H9 (cell line): ENCODE results near the gene SLC13A4. TPM values are rescaled to one million over a fixed set of nuclear protein-coding genes. Genes with fewer than 3 reads are reported as not detected.

Experiments
- DNase-seq: peaks from one replicate; pipeline ENCODE4 v3.0.0-alpha.2; 2017
- H2AFZ ChIP-seq: one replicate; pipeline ENCODE4 v1.6.1; 2013; ENCODE audit warnings: mild to moderate bottlenecking, low read length, control low read depth, moderate library complexity
- H2AK5ac ChIP-seq: 2 replicates; pipeline ENCODE4 v1.6.1; 2013; ENCODE audit warnings: low read length, control low read depth, mixed read lengths; ENCODE audit not compliant: insufficient read length
- H2BK120ac ChIP-seq: one replicate; pipeline ENCODE4 v1.6.1; 2013; ENCODE audit warnings: low read depth, mild to moderate bottlenecking, low read length, control low read depth, inconsistent platforms; ENCODE audit not compliant: poor library complexity, severe bottlenecking
- H2BK12ac ChIP-seq: 2 replicates; pipeline ENCODE4 v1.6.1; 2013; ENCODE audit warnings: low read length, control low read depth, mixed read lengths, low read depth; ENCODE audit not compliant: insufficient read length
- H2BK15ac ChIP-seq: 2 replicates; pipeline ENCODE4 v1.6.1; 2013; ENCODE audit warnings: low read depth, low read length, control low read depth
- H2BK20ac ChIP-seq: one replicate; pipeline ENCODE4 v1.6.1; 2013; ENCODE audit warnings: low read depth, mild to moderate bottlenecking, low read length, control low read depth, inconsistent platforms; ENCODE audit not compliant: poor library complexity, severe bottlenecking
- H2BK5ac ChIP-seq: 2 replicates; pipeline ENCODE4 v1.6.1; 2013; ENCODE audit warnings: low read length, control low read depth, mixed read lengths; ENCODE audit not compliant: insufficient read length
- H3K14ac ChIP-seq: 2 replicates; pipeline ENCODE4 v1.6.1; 2013; ENCODE audit warnings: low read length, control low read depth; ENCODE audit not compliant: insufficient read depth
- H3K18ac ChIP-seq: 2 replicates; pipeline ENCODE4 v1.6.1; 2013; ENCODE audit warnings: low read depth, mild to moderate bottlenecking, mixed read lengths, low read length, control low read depth; ENCODE audit not compliant: insufficient read length
- H3K23ac ChIP-seq: 2 replicates; pipeline ENCODE4 v1.6.1; 2013; ENCODE audit warnings: low read length, control low read depth, mixed read lengths, low read depth; ENCODE audit not compliant: insufficient read length
- H3K23me2 ChIP-seq: 2 replicates; pipeline ENCODE4 v1.6.1; 2013; ENCODE audit warnings: low read depth, mild to moderate bottlenecking, mixed read lengths, low read length, control low read depth; ENCODE audit not compliant: insufficient read length, poor library complexity, severe bottlenecking
- H3K27ac ChIP-seq: 2 replicates; pipeline ENCODE4 v1.5.1; 2013; ENCODE audit warnings: low read length, control low read depth, mixed read lengths, low read depth; ENCODE audit not compliant: insufficient read length
- H3K27me3 ChIP-seq: 2 replicates; pipeline ENCODE4 v1.6.1; 2013; ENCODE audit warnings: low read length, control low read depth, inconsistent platforms; ENCODE audit not compliant: insufficient read depth
- H3K4ac ChIP-seq: 2 replicates; pipeline ENCODE4 v1.6.1; 2013; ENCODE audit warnings: low read depth, mild to moderate bottlenecking, control low read depth, inconsistent platforms, low read length, moderate library complexity
- H3K4me1 ChIP-seq: 2 replicates; pipeline ENCODE4 v1.6.1; 2013; ENCODE audit warnings: low read length, control low read depth, inconsistent platforms; ENCODE audit not compliant: insufficient read depth
- H3K4me2 ChIP-seq: 2 replicates; pipeline ENCODE4 v1.6.1; 2013; ENCODE audit warnings: low read length, control low read depth, mixed read lengths; ENCODE audit not compliant: insufficient read length, insufficient read depth
- H3K56ac ChIP-seq: 2 replicates; pipeline ENCODE4 v1.6.1; 2013; ENCODE audit warnings: low read depth, mild to moderate bottlenecking, mixed read lengths, low read length, control low read depth; ENCODE audit not compliant: insufficient read length
- H3K79me1 ChIP-seq: 2 replicates; pipeline ENCODE4 v1.6.1; 2013; ENCODE audit warnings: low read depth, mild to moderate bottlenecking, moderate library complexity, low read length, control low read depth, inconsistent platforms; ENCODE audit not compliant: insufficient read depth, poor library complexity, severe bottlenecking
- H3K79me2 ChIP-seq: 2 replicates; pipeline ENCODE4 v1.6.1; 2013; ENCODE audit warnings: low read length, control low read depth, inconsistent platforms; ENCODE audit not compliant: insufficient read depth
- H3K9ac ChIP-seq: 2 replicates; pipeline ENCODE4 v1.6.1; 2013; ENCODE audit warnings: low read length, control low read depth, mixed read lengths; ENCODE audit not compliant: insufficient read length; ENCODE audit errors: extremely low read depth
- H3K9me3 ChIP-seq: one replicate; pipeline ENCODE4 v1.6.1; 2013; ENCODE audit warnings: low read depth, low read length, inconsistent platforms; ENCODE audit not compliant: control insufficient read depth
- H3T11ph ChIP-seq: one replicate; pipeline ENCODE4 v1.6.1; 2013; ENCODE audit warnings: mild to moderate bottlenecking, low read length, control low read depth, inconsistent platforms
- H4K20me1 ChIP-seq: one replicate; pipeline ENCODE4 v1.6.1; 2013; ENCODE audit not compliant: control insufficient read depth, insufficient read length, insufficient read depth
- H4K5ac ChIP-seq: 2 replicates; pipeline ENCODE4 v1.6.1; 2013; ENCODE audit warnings: low read depth, mild to moderate bottlenecking, mixed read lengths, low read length, control low read depth; ENCODE audit not compliant: insufficient read length
- H4K8ac ChIP-seq: replicated peaks from 2 replicates; pipeline ENCODE4 v1.6.1; 2013; ENCODE audit warnings: low read length, control low read depth, mixed read lengths, low read depth; ENCODE audit not compliant: insufficient read length
- H4K91ac ChIP-seq: 2 replicates; pipeline ENCODE4 v1.6.1; 2013; ENCODE audit warnings: low read depth, mild to moderate bottlenecking, moderate library complexity, mixed read lengths, low read length, control low read depth; ENCODE audit not compliant: insufficient read length
- H3K27ac Mint-ChIP-seq, 3 experiments: 2 replicates in 2 of 3; 3 replicates in 1 of 3; pipeline ENCODE4 v1.8.0; 2020 to 2021; ENCODE audit warnings: mixed read lengths in 3 of 3, mild to moderate bottlenecking in 1 of 3, moderate library complexity in 1 of 3
- H3K27me3 Mint-ChIP-seq: 2 replicates; pipeline ENCODE4 v1.8.0; 2021; ENCODE audit warnings: low read depth, mild to moderate bottlenecking, moderate library complexity, mixed read lengths
- H3K36me3 Mint-ChIP-seq, 3 experiments: 2 replicates in 2 of 3; 3 replicates in 1 of 3; pipeline ENCODE4 v1.8.0; 2020 to 2021; ENCODE audit warnings: low read depth in 3 of 3, mixed read lengths in 3 of 3; ENCODE audit not compliant: insufficient read depth in 1 of 3
- H3K4me1 Mint-ChIP-seq, 2 experiments: 2 replicates each; pipeline ENCODE4 v1.8.0; 2020; ENCODE audit warnings: mixed read lengths in 2 of 2
- H3K4me3 Mint-ChIP-seq, 2 experiments: 2 replicates in 1 of 2; 3 replicates in 1 of 2; pipeline ENCODE4 v1.8.0; 2020 to 2021; ENCODE audit warnings: mild to moderate bottlenecking in 2 of 2, mixed read lengths in 2 of 2, moderate library complexity in 1 of 2
- H3K9me3 Mint-ChIP-seq, 2 experiments: 2 replicates in 1 of 2; 3 replicates in 1 of 2; pipeline ENCODE4 v1.8.0; 2020; ENCODE audit warnings: mild to moderate bottlenecking in 2 of 2, mixed read lengths in 2 of 2, moderate library complexity in 1 of 2
- CTCF ChIP-seq: fragments of 200-600 bp; sonication (generic); conservative IDR thresholded peaks from 3 replicates; pipeline ENCODE4 v1.8.0; 2021; ENCODE audit warnings: antibody characterized with exemption, mild to moderate bottlenecking
- WGBS: extraction: QIAGEN DNeasy Blood & Tissue Kit; methylation state at CpG from one replicate; pipeline ENCODE4 v1.1.7; 2013; ENCODE audit warnings: missing lambda C conversion rate, low lambda C conversion rate, mixed read lengths; ENCODE audit not compliant: insufficient read length; ENCODE audit errors: extremely low coverage; 5-methylcytosine and 5-hydroxymethylcytosine counted together
- total RNA-seq: library from RNA; stranded (reverse); gene quantifications from 2 replicates; pipeline ENCODE4 v1.2.1, GENCODE V29; 2021

SLC13A4 gene
- total RNA-seq, 1 experiment from 2014 or later, result 3.5 TPM

GRCh38 chr7:135716677-135717238 is 11.2 kb downstream of the SLC13A4 start:
- H3K36me3 Mint-ChIP-seq, result no peaks in the 10 kb centered on the region

More at GRCh38 chr7:135716677-135717238, 11.2 kb downstream of the SLC13A4 start:
- Histone ChIP-seq H2BK20ac (no peak overlapping the region), H4K20me1 (no peaks in the 10 kb centered on the region), H3T11ph (no peak overlapping the region), H4K91ac (no peak overlapping the region), H2AFZ (no peak overlapping the region), H2AK5ac (no peak overlapping the region), H4K8ac (no peak overlapping the region), H2BK12ac (no peak overlapping the region), H2BK5ac (no peak overlapping the region), H2BK15ac (no peak overlapping the region), H3K27me3 (no peaks in the 10 kb centered on the region), H3K9me3 (no peaks in the 10 kb centered on the region), H3K18ac (no peak overlapping the region), H3K9ac (no peak overlapping the region), H3K27ac (no peak overlapping the region), H4K5ac (no peak overlapping the region), H3K23me2 (no peaks in the 10 kb centered on the region), H3K79me1 (no peaks in the 10 kb centered on the region), H3K14ac (no peak overlapping the region), H3K4me1 (no peaks in the 10 kb centered on the region; the same call in 1 of the 2 replicates), H3K56ac (no peak overlapping the region), H3K23ac (no peak overlapping the region), H3K4ac (no peak overlapping the region), H3K4me2 (no peak overlapping the region), H3K79me2 (no peaks in the 10 kb centered on the region), H2BK120ac (no peak overlapping the region)
- no peak overlapping the region for H3K27ac Mint-ChIP-seq
- no peaks in the 10 kb centered on the region for H3K27me3 Mint-ChIP-seq
- no peaks in the 10 kb centered on the region for H3K9me3 Mint-ChIP-seq
- H3K4me1 Mint-ChIP-seq, result peaks cover 13 to 18% of the 10 kb centered on the region in 2 experiments
- H3K4me3 Mint-ChIP-seq, result no peak overlapping the region
- no peak for TF ChIP-seq CTCF
- no peak for DNase-seq
- WGBS, result no CpG with 5 or more reads among the region's 9 CpGs
